Fibroblast of lung (primary cell): ENCODE measurements around the gene ELP2. TPM values are rescaled to one million over a fixed set of nuclear protein-coding genes. Genes with fewer than 3 reads are reported as not detected.

Experiments used
- DNase-seq, 2 donors: peaks; one replicate each; pipeline versions ENCODE4 v3.0.0 to v3.0.0-alpha.2; 2010; ENCODE audit warnings: low read depth in 2 of 2
- H2AFZ ChIP-seq: 2 replicates; pipeline ENCODE4 v1.5.1; 2012; ENCODE audit warnings: low read length, control low read depth, inconsistent platforms
- H3K27ac ChIP-seq: 2 replicates; pipeline ENCODE4 v1.5.1; 2011; ENCODE audit warnings: low read length, control low read depth; ENCODE audit not compliant: insufficient read depth
- H3K27me3 ChIP-seq: 2 replicates; pipeline ENCODE4 v1.5.1; 2011; ENCODE audit warnings: mild to moderate bottlenecking, low read length; ENCODE audit not compliant: control insufficient read depth, insufficient read depth
- H3K36me3 ChIP-seq: 2 replicates; pipeline ENCODE4 v1.5.1; 2011; ENCODE audit warnings: low read length; ENCODE audit not compliant: control insufficient read depth, insufficient read depth
- H3K4me1 ChIP-seq: 2 replicates; pipeline ENCODE4 v1.5.1; 2011; ENCODE audit warnings: low read length; ENCODE audit not compliant: control insufficient read depth, insufficient read depth; ENCODE audit errors: extremely low read depth
- H3K4me2 ChIP-seq: 2 replicates; pipeline ENCODE4 v1.5.1; 2011; ENCODE audit warnings: low read length, control low read depth; ENCODE audit not compliant: insufficient read depth; ENCODE audit errors: extremely low read depth
- H3K4me3 ChIP-seq, 4 experiments: fragments of 200-600 bp in 1 of 4; sonication (generic) in 1 of 4; replicated peaks in 1 of 4; 2 replicates each; pipeline ENCODE4 v1.5.1; 2011 to 2016; ENCODE audit warnings: low read length in 4 of 4, low read depth in 3 of 4, mild to moderate bottlenecking in 3 of 4, control low read depth in 2 of 4, inconsistent platforms in 1 of 4, mixed read lengths in 1 of 4; ENCODE audit not compliant: insufficient read depth in 1 of 4; ENCODE audit errors: control extremely low read depth in 1 of 4
- H3K79me2 ChIP-seq: 2 replicates; pipeline ENCODE4 v1.5.1; 2012; ENCODE audit warnings: mild to moderate bottlenecking, low read length, inconsistent platforms; ENCODE audit not compliant: control insufficient read depth, insufficient read depth
- H3K9ac ChIP-seq: 2 replicates; pipeline ENCODE4 v1.5.1; 2011; ENCODE audit warnings: mild to moderate bottlenecking, low read length, control low read depth; ENCODE audit not compliant: insufficient read depth
- H3K9me3 ChIP-seq: 2 replicates; pipeline ENCODE4 v1.5.1; 2012; ENCODE audit warnings: low read depth, low read length; ENCODE audit not compliant: control insufficient read depth, insufficient read depth
- H4K20me1 ChIP-seq: 2 replicates; pipeline ENCODE4 v1.5.1; 2011; ENCODE audit warnings: low read length; ENCODE audit not compliant: control insufficient read depth, insufficient read depth; ENCODE audit errors: extremely low read depth
- EZH2 ChIP-seq: IDR thresholded peaks from 2 replicates; pipeline ENCODE4 v1.5.1; 2012; ENCODE audit warnings: low read length, control low read depth, mild to moderate bottlenecking; ENCODE audit errors: missing control alignments
- polyA plus RNA-seq, 2 donors: library from polyadenylated mRNA; depleted of rRNA in 1 of 2; stranded (reverse) in 1 of 2; unstranded in 1 of 2; fragments of >200 nt; gene quantifications; 2 replicates each; pipeline ENCODE4 v1.2.1, GENCODE V29; 2011 to 2012; ENCODE audit warnings: missing spikeins in 1 of 2
- total RNA-seq: library from RNA; depleted of rRNA; stranded (reverse); fragments of >200 nt; gene quantifications from 2 replicates; pipeline ENCODE4 v1.2.1, GENCODE V29; 2014
- TF ChIP-seq, protein P1 (sequence below), 2 donors: IDR thresholded peaks in 1 of 2; conservative IDR thresholded peaks in 1 of 2; 1 replicate in 1 of 2; 2 replicates in 1 of 2; pipeline ENCODE4 v1.5.1; 2011 to 2012; ENCODE audit warnings: low read length in 2 of 2, control low read depth in 1 of 2, inconsistent platforms in 1 of 2, low read depth in 1 of 2, mild to moderate bottlenecking in 1 of 2

Gene ELP2
- total and polyA plus RNA-seq, 2 donors (not counting 1 experiment from before 2014, with no cell fraction given), result 96.6 to 309 TPM

DNA sequence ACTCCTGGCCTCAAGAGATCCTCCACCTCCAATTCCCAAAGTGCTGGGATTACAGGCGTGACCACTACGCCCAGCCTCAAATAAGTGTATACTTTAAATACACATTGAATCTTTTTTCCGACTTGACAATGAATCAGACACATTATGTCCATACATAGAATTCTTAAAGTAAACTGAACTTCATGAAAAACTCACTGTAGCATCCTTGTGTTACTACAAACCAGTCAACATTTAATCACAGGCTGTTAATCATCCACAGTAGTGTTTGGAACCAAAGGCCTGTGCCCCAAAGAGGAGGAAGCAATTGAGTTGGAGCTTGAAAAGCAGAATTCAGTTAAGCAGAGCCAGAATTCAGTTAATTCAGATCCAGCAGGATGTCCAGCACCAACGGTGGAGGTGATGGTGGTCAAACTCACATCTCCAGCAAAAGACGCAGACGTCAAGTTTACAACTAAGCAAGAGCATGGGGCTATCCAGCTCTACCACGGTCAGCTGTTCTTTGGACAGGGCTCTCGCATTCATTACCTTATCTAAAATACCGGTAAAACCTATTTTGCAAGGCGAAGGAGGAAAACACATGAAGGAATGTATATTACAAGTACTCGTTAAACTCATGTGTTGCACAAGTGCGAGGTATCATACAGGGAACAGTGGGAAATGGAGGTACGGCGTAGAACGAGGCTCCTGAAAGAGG is 1.7 kb upstream of the ELP2 start:
- Histone ChIP-seq H3K27me3 (no peaks in the 10 kb centered on the region), H3K4me3 (peak overlapping the region; percentile 65 to 91 (median 83)), H3K9ac (no peak overlapping the region), H4K20me1 (no peaks in the 10 kb centered on the region), H3K9me3 (no peaks in the 10 kb centered on the region), H3K4me2 (peak overlapping the region; percentile 91), H3K36me3 (peaks cover 3% of the 10 kb centered on the region), H3K4me1 (no peaks in the 10 kb centered on the region), H2AFZ (peak overlapping the region; percentile 49), H3K79me2 (peaks cover 41% of the 10 kb centered on the region), H3K27ac (no peak overlapping the region)
- peak; percentile 14 to 58 for DNase-seq
- TF ChIP-seq, protein P1, sequence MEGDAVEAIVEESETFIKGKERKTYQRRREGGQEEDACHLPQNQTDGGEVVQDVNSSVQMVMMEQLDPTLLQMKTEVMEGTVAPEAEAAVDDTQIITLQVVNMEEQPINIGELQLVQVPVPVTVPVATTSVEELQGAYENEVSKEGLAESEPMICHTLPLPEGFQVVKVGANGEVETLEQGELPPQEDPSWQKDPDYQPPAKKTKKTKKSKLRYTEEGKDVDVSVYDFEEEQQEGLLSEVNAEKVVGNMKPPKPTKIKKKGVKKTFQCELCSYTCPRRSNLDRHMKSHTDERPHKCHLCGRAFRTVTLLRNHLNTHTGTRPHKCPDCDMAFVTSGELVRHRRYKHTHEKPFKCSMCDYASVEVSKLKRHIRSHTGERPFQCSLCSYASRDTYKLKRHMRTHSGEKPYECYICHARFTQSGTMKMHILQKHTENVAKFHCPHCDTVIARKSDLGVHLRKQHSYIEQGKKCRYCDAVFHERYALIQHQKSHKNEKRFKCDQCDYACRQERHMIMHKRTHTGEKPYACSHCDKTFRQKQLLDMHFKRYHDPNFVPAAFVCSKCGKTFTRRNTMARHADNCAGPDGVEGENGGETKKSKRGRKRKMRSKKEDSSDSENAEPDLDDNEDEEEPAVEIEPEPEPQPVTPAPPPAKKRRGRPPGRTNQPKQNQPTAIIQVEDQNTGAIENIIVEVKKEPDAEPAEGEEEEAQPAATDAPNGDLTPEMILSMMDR (conservative IDR thresholded peaks at IDR 0.05 in 1 of 2, IDR thresholded peaks at IDR 0.05 in 1 of 2; ENCODE audit: low read depth in 1 of 2, low read length in 2 of 2), result no peak
- TF ChIP-seq EZH2, result no peak

DNA sequence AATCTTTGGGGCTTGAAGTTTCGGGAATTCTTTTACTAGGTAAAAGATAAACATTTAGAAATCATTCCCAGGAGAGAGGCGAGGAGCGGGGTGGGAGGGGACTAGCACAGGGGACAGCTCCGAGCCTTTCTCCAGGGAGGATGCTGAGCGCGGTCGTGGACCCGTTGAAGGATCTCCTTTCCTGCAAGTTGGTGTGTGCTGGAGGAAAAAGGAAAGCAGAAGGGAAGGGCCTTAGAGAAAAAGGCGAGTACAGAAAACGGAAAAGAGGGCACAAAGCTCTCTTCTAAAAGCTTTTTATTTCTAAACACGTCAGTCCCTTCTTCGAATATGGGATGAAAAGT is 1.2 kb upstream of the ELP2 start:
- H4K20me1 ChIP-seq, result no peaks in the 10 kb centered on the region
- peak overlapping the region; percentile 92 for H3K9ac ChIP-seq
- no peaks in the 10 kb centered on the region for H3K27me3 ChIP-seq
- H3K4me2 ChIP-seq, result peak overlapping the region; percentile 91
- peak overlapping the region; percentile 48 for H3K27ac ChIP-seq
- peak overlapping the region; percentile 52 for H2AFZ ChIP-seq
- H3K4me1 ChIP-seq, result no peaks in the 10 kb centered on the region
- DNase-seq, result peak; percentile 47
- TF ChIP-seq EZH2, result no peak
- TF ChIP-seq, protein P1 (conservative IDR thresholded peaks at IDR 0.05 in 1 of 2, IDR thresholded peaks at IDR 0.05 in 1 of 2; ENCODE audit: low read depth in 1 of 2, low read length in 2 of 2), result no peak
- H3K9me3 ChIP-seq, result no peaks in the 10 kb centered on the region
- H3K4me3 ChIP-seq, result peak overlapping the region; percentile 65 to 91 (median 83)
- peaks cover 45% of the 10 kb centered on the region for H3K79me2 ChIP-seq
- peaks cover 3% of the 10 kb centered on the region for H3K36me3 ChIP-seq

DNA sequence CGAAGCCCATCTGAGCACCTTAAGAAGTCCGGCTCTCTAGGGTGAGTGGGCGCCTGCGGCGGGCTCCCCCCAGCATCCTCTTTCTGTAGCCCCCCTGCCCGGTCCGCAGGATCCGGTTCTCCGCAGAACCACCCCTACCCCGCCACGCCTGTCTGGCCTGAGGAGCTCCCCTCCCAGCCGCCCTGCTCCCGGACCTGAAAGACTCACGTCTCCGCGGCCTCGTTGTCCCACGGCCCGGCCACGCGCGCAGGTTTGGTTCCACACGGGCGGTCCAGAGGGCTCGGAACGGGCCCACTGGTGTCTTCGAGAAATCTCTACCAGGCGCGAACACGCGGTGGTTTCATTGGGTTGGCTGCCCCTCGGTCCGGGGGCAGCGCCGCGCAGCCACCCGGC is 796 bp upstream of the ELP2 start:
- H3K4me3 ChIP-seq, result peak overlapping the region; percentile 65 to 91 (median 83)
- H3K27me3 ChIP-seq, result no peaks in the 10 kb centered on the region
- peak overlapping the region; percentile 48 for H3K27ac ChIP-seq
- H3K36me3 ChIP-seq, result peaks cover 3% of the 10 kb centered on the region
- peak overlapping the region; percentile 91 for H3K4me2 ChIP-seq
- H3K9ac ChIP-seq, result peak overlapping the region; percentile 92
- H3K9me3 ChIP-seq, result no peaks in the 10 kb centered on the region
- no peak for DNase-seq
- no peaks in the 10 kb centered on the region for H3K4me1 ChIP-seq
- peak overlapping the region; percentile 82 for H2AFZ ChIP-seq
- no peaks in the 10 kb centered on the region for H4K20me1 ChIP-seq
- TF ChIP-seq, protein P1 (conservative IDR thresholded peaks at IDR 0.05 in 1 of 2, IDR thresholded peaks at IDR 0.05 in 1 of 2; ENCODE audit: low read depth in 1 of 2, low read length in 2 of 2), result no peak
- TF ChIP-seq EZH2, result no peak
- H3K79me2 ChIP-seq, result peaks cover 45% of the 10 kb centered on the region
